HPDE6-E6E7 (cell line): ENCODE measurements around the gene AP5Z1.
A peak's percentile ranks its signal among the peaks of the same experiment; 100 is the strongest.
"Not testable (repeated sequence)": the region's sequence is repeated elsewhere in the genome, so short reads cannot be mapped to it uniquely, and the experiment has no call there.

Experiments used
- DNase-seq: peaks from one replicate; pipeline ENCODE4 v3.0.0; 2011; ENCODE audit warnings: missing footprints; ENCODE audit errors: extremely low spot score

AP5Z1 gene

GRCh38 chr7:4788627-4789189, 13.3 kb downstream of the AP5Z1 start:
- DNase-seq: no peak

- no peak for DNase-seq
Observed at GRCh38 chr7:4789194-4790077, 14.0 kb downstream of the AP5Z1 start.

- DNase-seq: no peak
Observed at GRCh38 chr7:4790078-4790465, 14.6 kb downstream of the AP5Z1 start.

GRCh38 chr7:4790516-4790991, 15.1 kb downstream of the AP5Z1 start:
- no peak for DNase-seq

DNA sequence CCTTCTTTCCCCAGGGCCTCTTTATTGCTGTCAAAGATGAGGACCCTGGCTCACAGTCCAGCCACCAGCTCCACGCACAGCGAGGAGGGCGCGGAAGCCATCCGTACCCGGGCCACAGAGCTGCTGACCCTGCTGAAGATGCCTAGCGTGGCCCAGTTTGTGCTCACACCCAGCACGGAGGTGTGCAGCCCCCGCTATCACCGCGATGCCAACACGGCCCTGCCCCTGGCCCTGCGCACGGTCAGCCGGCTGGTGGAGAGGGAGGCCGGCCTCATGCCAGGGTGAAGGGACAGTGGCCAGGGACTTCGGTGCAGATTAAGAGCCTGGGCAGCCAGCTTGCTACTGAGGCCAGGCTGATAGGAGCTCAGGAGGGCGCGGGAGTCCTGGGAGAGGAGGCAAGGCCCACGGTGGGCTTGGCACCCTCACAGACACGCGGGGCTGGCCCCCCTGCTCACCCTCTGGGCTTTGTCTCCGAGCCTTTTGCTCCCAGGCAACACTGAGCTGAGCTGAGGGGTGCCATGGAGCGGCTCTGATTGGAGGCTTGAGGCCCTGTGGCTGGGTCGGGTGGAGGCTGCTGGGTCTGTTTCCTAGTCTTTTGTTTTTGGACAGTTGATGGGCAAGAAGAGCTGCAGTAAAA, 15.8 kb downstream of the AP5Z1 start:
- DNase-seq: no peak

GRCh38 chr7:4791738-4792536, 16.5 kb downstream of the AP5Z1 start:
- DNase-seq: no peak

GRCh38 chr7:4792537-4793126, 17.2 kb downstream of the AP5Z1 start:
- no peak for DNase-seq

GRCh38 chr7:4793385-4793993, 18.1 kb downstream of the AP5Z1 start:
- DNase-seq: not testable (repeated sequence)

- not testable (repeated sequence) for DNase-seq
Observed at GRCh38 chr7:4794171-4794570, 18.7 kb downstream of the AP5Z1 start.

DNA sequence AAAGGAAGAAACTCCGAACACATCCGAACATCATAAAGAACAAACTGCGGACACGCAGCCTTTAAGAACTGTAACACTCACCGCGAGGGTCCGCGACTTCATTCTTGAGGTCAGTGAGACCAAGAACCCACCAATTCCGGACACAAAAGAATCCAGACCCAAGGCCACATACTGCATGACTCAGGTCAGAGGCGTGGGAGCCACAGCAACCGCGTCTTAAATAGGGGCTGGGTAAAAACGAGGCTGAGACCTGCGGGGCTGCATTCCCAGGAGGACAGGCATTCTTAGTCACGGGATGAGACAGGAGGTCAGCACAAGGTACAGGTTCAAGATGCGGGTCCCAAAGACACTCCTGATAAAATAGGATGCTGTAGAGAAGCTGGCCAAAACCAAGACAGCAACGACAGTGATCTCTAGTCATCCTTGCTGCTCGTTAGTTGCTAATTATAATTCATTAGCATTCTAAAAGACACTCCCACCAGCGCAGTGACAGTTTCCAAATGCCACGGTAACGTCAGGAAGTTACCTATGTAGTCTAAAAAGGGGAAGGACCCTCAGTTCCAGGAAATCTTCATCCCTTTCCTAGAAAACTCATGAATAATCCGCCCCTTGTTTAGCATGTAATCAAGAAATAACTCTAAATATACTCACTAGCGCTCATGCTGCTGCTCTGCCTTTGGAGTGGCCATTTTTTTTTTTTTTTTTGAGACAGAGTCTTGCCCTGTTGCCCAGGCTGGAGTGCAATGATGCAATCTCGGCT, 19.3 kb downstream of the AP5Z1 start:
- DNase-seq: no peak

- no peak for DNase-seq
Observed at GRCh38 chr7:4796453-4796852, 21.0 kb downstream of the AP5Z1 start.

- DNase-seq: peak; percentile 50
Observed at GRCh38 chr7:4797858-4798705, 22.7 kb downstream of the AP5Z1 start.

- DNase-seq: no peak
Observed at GRCh38 chr7:4798706-4799235, 23.3 kb downstream of the AP5Z1 start.

DNA sequence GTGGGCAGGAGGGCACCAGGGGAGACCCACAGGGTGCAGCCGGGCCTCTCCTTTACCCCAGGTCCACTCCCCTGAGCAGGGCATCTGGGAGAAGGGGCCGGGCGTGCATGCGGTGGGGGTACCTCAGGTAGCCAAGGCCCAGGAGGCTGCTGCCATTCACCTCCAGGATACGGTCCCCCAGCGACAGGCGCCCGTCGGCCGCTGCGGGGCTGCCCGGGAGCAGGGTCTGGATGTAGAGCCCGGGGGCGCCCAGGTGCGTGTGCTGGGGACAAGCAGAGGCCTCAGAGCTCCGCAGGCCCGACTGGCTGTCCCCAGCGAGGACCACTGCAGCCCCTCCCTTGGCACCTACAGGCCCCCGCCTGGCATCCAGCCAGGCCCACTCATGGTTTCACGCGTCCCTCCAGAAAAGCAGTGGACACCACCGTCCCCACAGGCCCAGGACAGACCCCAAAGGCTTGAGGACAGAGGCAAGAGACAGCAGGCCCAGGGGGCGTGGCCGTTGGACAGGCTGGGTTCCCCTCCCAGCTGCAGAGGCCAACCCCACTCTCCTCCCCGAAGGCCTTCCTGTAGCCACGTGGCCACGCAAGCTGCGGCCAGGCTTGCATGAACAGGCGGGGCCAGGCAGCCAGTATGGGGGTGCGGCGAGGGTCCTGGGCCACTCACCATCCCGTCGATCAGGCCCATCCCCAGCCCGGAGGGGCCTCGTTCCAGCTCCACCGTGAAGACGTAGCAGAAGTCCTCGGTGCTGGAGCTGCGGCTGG, 24.3 kb downstream of the AP5Z1 start:
- no peak for DNase-seq

DNA sequence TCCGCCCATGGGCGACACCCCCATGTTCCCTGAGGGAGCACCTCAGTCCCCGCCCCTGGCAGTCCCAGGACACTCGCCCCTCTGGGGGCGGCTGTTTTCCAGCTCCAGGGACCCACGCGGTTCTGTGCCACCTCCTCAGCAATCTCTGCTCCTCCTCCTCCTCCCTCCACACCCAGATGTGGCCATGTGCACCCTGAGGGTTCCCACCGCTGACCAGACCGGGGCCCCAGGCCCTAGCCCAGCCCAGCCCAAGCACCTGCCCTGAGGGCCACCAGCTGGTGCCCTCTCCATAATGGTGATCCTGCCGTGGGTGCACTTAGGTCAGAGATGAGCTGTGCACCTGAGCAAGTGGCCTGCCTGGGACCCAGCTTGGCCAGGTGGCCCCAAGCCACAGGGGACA, 25.1 kb downstream of the AP5Z1 start:
- no peak for DNase-seq

DNA sequence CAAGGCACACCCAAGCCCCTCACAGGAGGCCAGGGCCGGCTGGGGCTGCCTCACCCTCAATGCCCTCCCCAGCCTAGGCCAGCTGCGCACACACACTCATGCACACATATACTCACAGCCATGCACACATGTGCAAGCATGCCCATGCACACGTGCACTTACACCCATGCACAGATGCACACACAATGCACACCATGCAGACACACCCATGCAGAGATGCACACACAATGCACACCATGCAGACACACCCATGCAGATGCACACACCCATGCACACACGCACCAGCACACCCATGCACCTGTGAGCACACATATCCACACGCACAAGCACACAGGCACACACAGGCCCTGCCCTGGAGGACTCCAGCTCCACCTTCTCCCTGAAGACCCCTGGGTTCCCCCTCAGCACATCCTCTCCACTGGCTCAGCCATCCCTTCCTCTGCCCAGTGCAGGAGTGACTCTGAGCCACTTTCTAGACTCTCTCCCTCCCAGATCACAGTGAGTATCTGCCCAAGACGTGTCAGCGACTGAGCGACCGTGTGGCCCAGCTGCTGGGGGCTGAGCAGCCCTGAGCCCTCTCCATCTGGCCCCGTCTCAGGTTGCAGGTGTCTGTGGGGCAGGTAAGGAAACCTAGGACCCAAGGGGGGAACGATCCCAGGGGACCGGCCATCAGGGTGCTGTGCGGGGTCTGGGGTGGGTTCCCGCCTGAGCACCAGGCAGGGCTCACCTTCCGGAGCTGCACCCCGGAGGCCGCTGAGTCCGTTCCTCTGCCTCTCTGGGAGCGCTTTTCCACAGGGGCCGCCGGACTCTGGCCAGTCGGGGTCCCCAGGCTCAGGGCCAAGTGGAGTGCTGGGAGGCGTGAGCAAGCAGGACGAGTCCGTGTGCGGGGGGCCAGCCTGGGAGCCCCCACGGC, 25.8 kb downstream of the AP5Z1 start:
- no peak for DNase-seq

- no peak for DNase-seq
Observed at GRCh38 chr7:4801839-4802231, 26.4 kb downstream of the AP5Z1 start.
